Testis (tissue), 3 donors: ENCODE data around the gene AMMECR1. TPM values are rescaled to one million over a fixed set of nuclear protein-coding genes. Genes with fewer than 3 reads are reported as not detected.

Experiments used
- DNase-seq: peaks from one replicate; pipeline ENCODE4 v3.0.0-alpha.2; 2019
- H3K27ac ChIP-seq, 2 donors: fragments of 200-600 bp; sonication (generic); one replicate each; pipeline ENCODE4 v1.5.1; 2019
- H3K27me3 ChIP-seq: fragments of 200-600 bp; sonication (generic); one replicate; pipeline ENCODE4 v1.5.1; 2019
- H3K36me3 ChIP-seq: fragments of 200-600 bp; sonication (generic); one replicate; pipeline ENCODE4 v1.5.1; 2017; ENCODE audit warnings: low read depth; ENCODE audit errors: missing control alignments
- H3K4me1 ChIP-seq: fragments of 200-600 bp; sonication (generic); one replicate; pipeline ENCODE4 v1.5.1; 2019
- H3K4me3 ChIP-seq, 2 donors: fragments of 200-600 bp; sonication (generic); one replicate each; pipeline ENCODE4 v1.5.1; 2017 to 2019
- H3K9me3 ChIP-seq: fragments of 200-600 bp; sonication (generic); one replicate; pipeline ENCODE4 v1.5.1; 2017
- POLR2A ChIP-seq: fragments of 450-650 bp; IDR thresholded peaks from one replicate; pipeline ENCODE4 v1.6.1; 2017; ENCODE audit warnings: antibody characterized with exemption, mild to moderate bottlenecking, moderate library complexity
- WGBS, 2 donors: methylation state at CpG; one replicate each; pipeline ENCODE4 v1.1.5; 2018; 5-methylcytosine and 5-hydroxymethylcytosine counted together
- intact Hi-C: fragments of 100-400 bp; cut with DNase I; formaldehyde crosslinking; loops from one replicate; pipeline ENCODE4 v1.15.1; 2023; ENCODE audit warnings: low total_unique reads
- polyA plus RNA-seq: library from polyadenylated mRNA; stranded (reverse); fragments of 350-450 nt; fragmentation: Illumina TruSeq; extraction: RNeasy Lipid Tissue Mini Kit (QIAGEN cat#74804); gene quantifications from one replicate; pipeline ENCODE4 v1.2.3, GENCODE V29; 2014; ENCODE audit warnings: low read depth, low replicate concordance; ENCODE audit not compliant: insufficient read depth
- total RNA-seq, 2 donors: library from RNA; depleted of rRNA; stranded (reverse); fragments of >200 nt; gene quantifications; one replicate each; pipeline ENCODE4 v1.2.3, GENCODE V29; 2016
- TF ChIP-seq, protein P1 (sequence below), 3 experiments: fragments of 450-650 bp in 2 of 3; fragments of 200-600 bp in 1 of 3; sonication (generic) in 1 of 3; IDR thresholded peaks; one replicate each; pipeline ENCODE4 v1.5.1; 2016 to 2019; ENCODE audit warnings: antibody characterized with exemption in 3 of 3, mild to moderate bottlenecking in 2 of 3, moderate library complexity in 1 of 3

Gene AMMECR1
- total and polyA plus RNA-seq, 3 donors from 2014 or later, result 3.3 to 5.7 (median 5.4) TPM

- 48 to 71% methylated on average over 14 to 18 of the region's 19 CpGs for WGBS, 2 donors
- H3K4me1 ChIP-seq, result no peaks in the 10 kb centered on the region
- no peak overlapping the region for H3K4me3 ChIP-seq
- H3K36me3 ChIP-seq, result no peaks in the 10 kb centered on the region
- no peak for TF ChIP-seq POLR2A
- TF ChIP-seq, protein P1, sequence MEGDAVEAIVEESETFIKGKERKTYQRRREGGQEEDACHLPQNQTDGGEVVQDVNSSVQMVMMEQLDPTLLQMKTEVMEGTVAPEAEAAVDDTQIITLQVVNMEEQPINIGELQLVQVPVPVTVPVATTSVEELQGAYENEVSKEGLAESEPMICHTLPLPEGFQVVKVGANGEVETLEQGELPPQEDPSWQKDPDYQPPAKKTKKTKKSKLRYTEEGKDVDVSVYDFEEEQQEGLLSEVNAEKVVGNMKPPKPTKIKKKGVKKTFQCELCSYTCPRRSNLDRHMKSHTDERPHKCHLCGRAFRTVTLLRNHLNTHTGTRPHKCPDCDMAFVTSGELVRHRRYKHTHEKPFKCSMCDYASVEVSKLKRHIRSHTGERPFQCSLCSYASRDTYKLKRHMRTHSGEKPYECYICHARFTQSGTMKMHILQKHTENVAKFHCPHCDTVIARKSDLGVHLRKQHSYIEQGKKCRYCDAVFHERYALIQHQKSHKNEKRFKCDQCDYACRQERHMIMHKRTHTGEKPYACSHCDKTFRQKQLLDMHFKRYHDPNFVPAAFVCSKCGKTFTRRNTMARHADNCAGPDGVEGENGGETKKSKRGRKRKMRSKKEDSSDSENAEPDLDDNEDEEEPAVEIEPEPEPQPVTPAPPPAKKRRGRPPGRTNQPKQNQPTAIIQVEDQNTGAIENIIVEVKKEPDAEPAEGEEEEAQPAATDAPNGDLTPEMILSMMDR (IDR thresholded peaks at IDR 0.05), result no peak
- peak overlapping the region; percentile 55 to 80 for H3K27ac ChIP-seq
- no peaks in the 10 kb centered on the region for H3K27me3 ChIP-seq
- H3K9me3 ChIP-seq, result no peaks in the 10 kb centered on the region
- DNase-seq, result peak; percentile 33
- intact Hi-C loops, result no loop called here
These were observed 144.4 kb downstream of the AMMECR1 start for GRCh38 chrX:110173192-110174175.

GRCh38 chrX:110172215-110172614, 145.7 kb downstream of the AMMECR1 start:
- Histone ChIP-seq H3K36me3 (no peaks in the 10 kb centered on the region), H3K27me3 (no peaks in the 10 kb centered on the region), H3K4me1 (no peaks in the 10 kb centered on the region), H3K9me3 (no peaks in the 10 kb centered on the region), H3K4me3 (no peak overlapping the region), H3K27ac (peak overlapping the region in 1 of 2 donors; percentile 80)
- WGBS, 2 donors, result 100% methylated on average over 7 of the region's 10 CpGs; no CpG with 5 or more reads in 1 of the 2 donors
- intact Hi-C loops, result no loop called here
- no peak for TF ChIP-seq POLR2A
- TF ChIP-seq, protein P1 (IDR thresholded peaks at IDR 0.05), result no peak
- DNase-seq, result no peak

DNA sequence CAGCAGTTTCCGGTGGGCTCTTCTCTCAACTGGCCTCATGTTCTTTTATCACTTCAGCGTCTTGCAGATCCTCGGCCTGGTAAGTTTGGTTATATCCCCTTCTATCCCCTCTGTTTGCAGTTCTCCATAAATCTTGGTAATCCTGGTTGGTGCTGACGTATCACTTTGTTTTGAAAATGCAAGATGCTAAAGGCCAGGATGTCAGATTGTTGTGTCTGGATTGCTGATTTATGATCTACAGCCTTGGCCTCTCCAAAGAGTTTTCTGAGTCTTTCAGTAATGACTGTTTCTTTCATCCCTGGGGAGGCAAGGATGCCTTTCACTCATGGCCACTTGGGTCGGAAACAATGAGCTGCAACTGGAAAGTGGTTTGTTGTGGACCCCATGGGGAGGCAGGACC, 146.4 kb downstream of the AMMECR1 start:
- intact Hi-C loops, result no loop called here
- 68% methylated on average over 3 to 4 of the region's 5 CpGs for WGBS, 2 donors
- Histone ChIP-seq H3K4me3 (no peak overlapping the region), H3K27me3 (no peaks in the 10 kb centered on the region), H3K36me3 (no peaks in the 10 kb centered on the region), H3K9me3 (no peaks in the 10 kb centered on the region), H3K4me1 (no peaks in the 10 kb centered on the region), H3K27ac (no peak overlapping the region)
- TF ChIP-seq POLR2A, result no peak
- TF ChIP-seq, protein P1 (IDR thresholded peaks at IDR 0.05), result no peak
- no peak for DNase-seq

- DNase-seq, result no peak
- H3K27ac ChIP-seq, result no peak overlapping the region
- no peaks in the 10 kb centered on the region for H3K9me3 ChIP-seq
- intact Hi-C loops, result no loop called here
- no peaks in the 10 kb centered on the region for H3K4me1 ChIP-seq
- TF ChIP-seq POLR2A, result no peak
- TF ChIP-seq, protein P1 (IDR thresholded peaks at IDR 0.05), result no peak
- no peaks in the 10 kb centered on the region for H3K27me3 ChIP-seq
- H3K4me3 ChIP-seq, result no peak overlapping the region
- H3K36me3 ChIP-seq, result no peaks in the 10 kb centered on the region
- WGBS, 2 donors, result 85 to 92% methylated on average over 2 to 3 of the region's 3 CpGs
These were observed 147.9 kb downstream of the AMMECR1 start for GRCh38 chrX:110170029-110170428.
